Tibial artery (tissue), 4 donors: ENCODE results near the gene PNMT.

Experiments
- DNase-seq, 2 donors: peaks; one replicate each; pipeline ENCODE4 v3.0.0-alpha.2; 2019
- H3K27ac ChIP-seq, 2 donors: fragments of 200-600 bp; sonication (generic) in 1 of 2; 1 replicate in 1 of 2; 2 replicates in 1 of 2; pipeline ENCODE4 v1.5.1; 2018 to 2019; ENCODE audit warnings: mild to moderate bottlenecking in 1 of 2
- H3K27me3 ChIP-seq, 2 donors: fragments of 200-600 bp; sonication (generic) in 1 of 2; one replicate each; pipeline versions ENCODE4 v1.5.1 to v1.6.0; 2016 to 2019
- H3K36me3 ChIP-seq, 3 donors: fragments of 200-600 bp; sonication (generic) in 2 of 3; one replicate each; pipeline ENCODE4 v1.5.1; 2016 to 2019; ENCODE audit warnings: mild to moderate bottlenecking in 2 of 3
- H3K4me1 ChIP-seq, 4 donors: fragments of 200-600 bp; sonication (generic) in 2 of 4; 1 replicate in 3 of 4; 2 replicates in 1 of 4; pipeline ENCODE4 v1.5.1; 2016 to 2019
- H3K4me3 ChIP-seq, 2 donors: fragments of 200-600 bp; sonication (generic) in 1 of 2; 1 replicate in 1 of 2; 2 replicates in 1 of 2; pipeline ENCODE4 v1.5.1; 2018 to 2019; ENCODE audit warnings: mild to moderate bottlenecking in 2 of 2
- H3K9me3 ChIP-seq, 3 donors: fragments of 200-600 bp; sonication (generic) in 1 of 3; one replicate each; pipeline ENCODE4 v1.5.1; 2016 to 2019
- intact Hi-C: fragments of 100-400 bp; cut with DNase I; formaldehyde crosslinking; loops from one replicate; pipeline ENCODE4 v1.15.0; 2023; ENCODE audit warnings: low total_unique reads
- TF ChIP-seq, protein P1 (sequence below), 2 experiments: fragments of 200-600 bp in 1 of 2; fragments of 450-650 bp in 1 of 2; IDR thresholded peaks; one replicate each; pipeline ENCODE4 v1.5.1; 2017 to 2019; ENCODE audit warnings: antibody characterized with exemption in 2 of 2, mild to moderate bottlenecking in 1 of 2, moderate library complexity in 1 of 2

The PNMT gene

GRCh38 chr17:39704821-39705551, 36.7 kb downstream of the PNMT start:
- intact Hi-C loops, result no loop called here
- H3K36me3 ChIP-seq, result peaks cover 28 to 33% (median 32%) of the 10 kb centered on the region in 3 donors
- peak overlapping the region; percentile 81 to 98 for H3K27ac ChIP-seq
- H3K4me1 ChIP-seq, result peaks cover 0 to 73% (median 56%) of the 10 kb centered on the region in 4 donors
- DNase-seq, result peak; percentile 58 to 85
- peak overlapping the region in 1 of 2 donors; percentile 18 for H3K4me3 ChIP-seq
- TF ChIP-seq, protein P1, sequence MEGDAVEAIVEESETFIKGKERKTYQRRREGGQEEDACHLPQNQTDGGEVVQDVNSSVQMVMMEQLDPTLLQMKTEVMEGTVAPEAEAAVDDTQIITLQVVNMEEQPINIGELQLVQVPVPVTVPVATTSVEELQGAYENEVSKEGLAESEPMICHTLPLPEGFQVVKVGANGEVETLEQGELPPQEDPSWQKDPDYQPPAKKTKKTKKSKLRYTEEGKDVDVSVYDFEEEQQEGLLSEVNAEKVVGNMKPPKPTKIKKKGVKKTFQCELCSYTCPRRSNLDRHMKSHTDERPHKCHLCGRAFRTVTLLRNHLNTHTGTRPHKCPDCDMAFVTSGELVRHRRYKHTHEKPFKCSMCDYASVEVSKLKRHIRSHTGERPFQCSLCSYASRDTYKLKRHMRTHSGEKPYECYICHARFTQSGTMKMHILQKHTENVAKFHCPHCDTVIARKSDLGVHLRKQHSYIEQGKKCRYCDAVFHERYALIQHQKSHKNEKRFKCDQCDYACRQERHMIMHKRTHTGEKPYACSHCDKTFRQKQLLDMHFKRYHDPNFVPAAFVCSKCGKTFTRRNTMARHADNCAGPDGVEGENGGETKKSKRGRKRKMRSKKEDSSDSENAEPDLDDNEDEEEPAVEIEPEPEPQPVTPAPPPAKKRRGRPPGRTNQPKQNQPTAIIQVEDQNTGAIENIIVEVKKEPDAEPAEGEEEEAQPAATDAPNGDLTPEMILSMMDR (IDR thresholded peaks at IDR 0.05), result peak; percentile 53 to 84
- H3K27me3 ChIP-seq, result no peaks in the 10 kb centered on the region
- H3K9me3 ChIP-seq, result no peaks in the 10 kb centered on the region

DNA sequence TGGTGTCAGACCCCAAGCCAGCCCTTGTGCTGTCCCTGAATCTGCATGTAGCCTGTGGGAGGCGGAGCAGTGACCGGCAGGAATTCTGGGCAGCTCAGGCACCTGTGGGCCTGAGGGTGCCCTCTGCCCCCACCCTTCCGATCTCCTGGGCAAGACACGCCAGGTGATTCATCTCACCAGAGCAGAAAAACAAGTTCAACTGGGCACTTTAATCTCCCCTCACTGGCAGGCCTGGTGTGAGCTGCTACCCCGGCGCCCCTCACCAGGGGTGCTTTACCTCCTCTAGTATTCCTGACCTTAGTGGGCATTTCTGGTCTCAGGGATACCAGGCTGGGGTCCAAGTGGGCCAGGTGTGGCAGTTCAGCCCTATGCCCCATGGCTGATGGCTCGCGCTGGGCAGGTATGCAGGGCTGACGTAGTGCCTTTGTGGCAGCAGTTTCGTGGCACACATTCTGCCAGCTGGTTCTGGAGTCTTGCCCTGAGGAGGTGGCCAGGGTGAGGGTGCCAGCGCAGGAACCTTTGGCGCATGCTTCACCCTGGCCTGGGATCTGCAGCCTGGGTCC, 37.6 kb downstream of the PNMT start:
- no peaks in the 10 kb centered on the region for H3K27me3 ChIP-seq
- H3K36me3 ChIP-seq, result peaks cover 37 to 42% (median 40%) of the 10 kb centered on the region in 3 donors
- peaks cover 0 to 71% (median 55%) of the 10 kb centered on the region in 4 donors for H3K4me1 ChIP-seq
- TF ChIP-seq, protein P1 (IDR thresholded peaks at IDR 0.05), result peak in 1 of 2 experiments; percentile 7
- H3K9me3 ChIP-seq, result no peaks in the 10 kb centered on the region
- peak overlapping the region in 1 of 2 donors; percentile 18 for H3K4me3 ChIP-seq
- H3K27ac ChIP-seq, result peak overlapping the region; percentile 81 to 98
- intact Hi-C loops, result no loop called here
- peak in 1 of 2 donors; percentile 83 for DNase-seq

DNA sequence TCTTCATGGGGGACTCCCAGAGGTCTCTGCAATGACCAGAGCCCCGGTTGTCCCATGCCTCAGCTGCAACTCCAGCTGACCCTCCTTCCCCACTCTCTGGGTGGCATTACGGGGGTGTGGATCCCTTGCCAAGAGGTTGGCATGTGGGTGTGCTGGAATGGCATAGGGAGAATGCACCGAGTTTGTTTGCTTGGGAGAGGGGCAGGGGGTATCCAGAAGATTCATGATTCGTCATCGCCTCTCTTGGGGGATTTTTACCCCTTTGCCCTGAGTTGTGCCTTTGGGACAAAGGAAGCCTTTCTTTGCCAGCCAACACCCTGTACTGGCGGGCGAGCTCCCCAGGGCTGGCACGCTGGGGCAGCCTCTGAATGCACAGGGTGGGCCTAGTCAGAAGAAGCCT, 38.1 kb downstream of the PNMT start:
- H3K27me3 ChIP-seq, result no peaks in the 10 kb centered on the region
- intact Hi-C loops, result no loop called here
- peaks cover 0 to 66% (median 50%) of the 10 kb centered on the region in 4 donors for H3K4me1 ChIP-seq
- peak overlapping the region; percentile 81 to 98 for H3K27ac ChIP-seq
- DNase-seq, result no peak
- H3K36me3 ChIP-seq, result peaks cover 42 to 47% (median 46%) of the 10 kb centered on the region in 3 donors
- TF ChIP-seq, protein P1 (IDR thresholded peaks at IDR 0.05), result no peak
- no peak overlapping the region for H3K4me3 ChIP-seq
- no peaks in the 10 kb centered on the region for H3K9me3 ChIP-seq

- TF ChIP-seq, protein P1 (IDR thresholded peaks at IDR 0.05), result no peak
- peak overlapping the region; percentile 81 to 98 for H3K27ac ChIP-seq
- H3K4me3 ChIP-seq, result no peak overlapping the region
- peaks cover 0 to 62% (median 45%) of the 10 kb centered on the region in 4 donors for H3K4me1 ChIP-seq
- no peaks in the 10 kb centered on the region for H3K27me3 ChIP-seq
- intact Hi-C loops, result no loop called here
- peaks cover 45 to 53% (median 51%) of the 10 kb centered on the region in 3 donors for H3K36me3 ChIP-seq
- DNase-seq, result no peak
- no peaks in the 10 kb centered on the region for H3K9me3 ChIP-seq
These were observed 38.7 kb downstream of the PNMT start for GRCh38 chr17:39706921-39707337.

GRCh38 chr17:39709319-39709997, 41.2 kb downstream of the PNMT start:
- peaks cover 62 to 78% (median 63%) of the 10 kb centered on the region in 3 donors for H3K36me3 ChIP-seq
- intact Hi-C loops, result no loop called here

More at GRCh38 chr17:39709319-39709997, 41.2 kb downstream of the PNMT start:
- H3K9me3 ChIP-seq, result no peaks in the 10 kb centered on the region
- H3K4me3 ChIP-seq, result no peak overlapping the region
- H3K27me3 ChIP-seq, result no peaks in the 10 kb centered on the region
- no peak for DNase-seq
- no peak overlapping the region for H3K27ac ChIP-seq
- peaks cover 0 to 38% (median 27%) of the 10 kb centered on the region in 4 donors for H3K4me1 ChIP-seq
- TF ChIP-seq, protein P1 (IDR thresholded peaks at IDR 0.05), result no peak
